GM21576 (cell line): ENCODE results near the gene PCNP.
"Not testable (repeated sequence)": the region's sequence is repeated elsewhere in the genome, so short reads cannot be mapped to it uniquely, and the experiment has no call there.

ENCODE experiments used
- ATAC-seq: cut with Tn5 transposase; IDR thresholded peaks from one replicate; pipeline ENCODE4 v1.9.1; 2021; ENCODE audit warnings: mild to moderate bottlenecking, moderate library complexity; ENCODE audit not compliant: unreplicated experiment

The PCNP gene

DNA sequence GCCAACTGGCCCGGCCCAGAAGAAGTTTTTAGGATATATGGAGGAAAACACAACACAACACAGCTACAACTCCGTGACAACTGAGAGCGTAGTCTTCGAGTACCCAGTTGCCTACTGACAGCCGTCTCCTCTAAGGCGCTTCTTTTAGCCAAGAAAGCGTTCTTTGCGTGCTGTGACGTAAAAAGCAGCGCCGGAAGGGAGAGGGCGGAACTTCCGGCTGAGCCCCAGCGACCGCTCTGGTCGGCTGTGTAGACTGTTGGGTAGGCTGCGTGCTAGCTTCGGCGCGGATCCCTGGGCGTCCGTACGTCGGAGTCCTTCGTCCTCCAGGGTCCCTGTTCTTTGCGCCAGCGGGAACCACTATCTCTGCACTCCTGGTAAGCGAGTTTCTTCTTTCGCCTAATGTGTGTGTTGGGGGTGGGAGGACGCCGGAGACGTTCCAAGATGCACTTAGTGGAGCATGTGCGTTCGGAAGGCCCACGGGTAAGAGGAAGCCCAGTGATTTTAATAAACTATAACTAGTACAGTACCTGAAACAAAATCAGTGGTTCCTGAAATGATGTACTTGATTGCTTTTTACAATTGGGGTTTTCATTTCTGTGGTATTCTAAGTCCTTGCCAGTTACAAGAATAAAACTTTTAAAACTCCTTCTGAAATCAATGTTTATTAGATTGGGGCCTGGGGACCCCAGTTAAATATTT lies 12.2 kb upstream of the PCNP start, which contains the start of gene TRMT10C:
TRMT10C (plus strand) TSS at position 239 of the 699 bp plus-strand sequence. CDS start 2,914 bp downstream, outside the sequence.
- ATAC-seq = peak; percentile 99

- ATAC-seq = no peak
Measured at GRCh38 chr3:101567528-101568317, 6.3 kb upstream of the PCNP start.

GRCh38 chr3:101571028-101571895 lies 2.7 kb upstream of the PCNP start:
- ATAC-seq = no peak

- ATAC-seq = peak; percentile 37
Measured at GRCh38 chr3:101574388-101575112, 570 bp downstream of the PCNP start.

GRCh38 chr3:101577286-101577685 lies 3.3 kb downstream of the PCNP start:
- ATAC-seq = no peak

DNA sequence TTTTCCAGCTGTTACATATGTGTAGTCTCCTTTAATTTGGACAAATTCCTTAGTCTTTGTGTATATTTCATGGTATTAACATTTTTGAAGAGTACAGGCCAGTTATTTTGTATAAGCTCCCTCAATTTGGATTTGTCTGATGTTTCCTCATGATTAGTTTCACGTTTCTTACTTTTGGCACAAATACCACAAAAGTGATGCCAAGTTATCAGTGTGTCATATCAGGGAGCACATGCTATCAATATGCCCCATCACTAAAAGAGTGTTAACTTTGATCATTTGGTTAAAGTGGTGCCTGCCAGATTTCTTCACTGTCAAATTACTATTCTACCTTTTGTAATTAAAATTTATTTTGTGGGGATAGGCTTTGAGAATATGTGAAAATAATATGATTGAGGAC lies 14.6 kb downstream of the PCNP start:
- ATAC-seq = no peak

DNA sequence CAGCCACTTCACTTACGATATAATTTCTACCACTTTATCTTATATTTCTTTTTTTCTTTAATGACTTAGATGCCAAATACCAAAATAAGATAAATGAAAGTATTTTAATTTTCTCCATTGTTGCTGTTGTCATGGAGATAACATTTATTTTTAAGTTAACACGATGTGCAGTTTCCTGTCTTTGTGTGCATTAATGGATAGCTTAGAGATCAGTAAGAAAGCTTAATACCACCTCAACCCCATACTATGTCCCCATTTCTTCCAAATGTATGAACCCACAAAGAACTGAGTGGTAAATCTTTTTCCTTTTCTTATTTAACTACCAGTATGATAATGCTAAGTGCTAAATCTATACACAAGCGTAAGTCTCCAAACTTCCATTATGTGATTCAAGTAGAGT lies 17.1 kb downstream of the PCNP start:
- no peak for ATAC-seq

- ATAC-seq = no peak
Measured at GRCh38 chr3:101602731-101603130, 28.8 kb downstream of the PCNP start.

DNA sequence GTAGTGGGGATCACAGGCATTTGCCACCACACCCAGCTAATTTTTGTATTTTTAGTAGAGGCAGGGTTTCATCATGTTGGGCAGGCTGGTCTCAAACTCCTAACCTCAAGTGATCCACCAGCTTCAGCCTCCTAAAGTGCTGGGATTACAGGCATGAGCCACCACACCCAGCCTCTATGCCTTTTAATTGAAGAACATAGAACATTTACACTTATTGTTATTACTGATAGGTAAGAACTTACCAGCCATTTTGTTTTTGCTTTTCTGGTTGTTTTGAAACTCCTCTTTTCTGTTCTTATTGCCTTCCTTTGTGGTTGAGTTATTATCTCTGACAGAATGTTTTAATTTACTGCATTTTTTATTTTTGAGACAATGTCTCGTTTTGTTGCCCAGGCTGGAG lies 29.2 kb downstream of the PCNP start:
- ATAC-seq = no peak

- not testable (repeated sequence) for ATAC-seq
Measured at GRCh38 chr3:101605398-101605797, 31.4 kb downstream of the PCNP start.

DNA sequence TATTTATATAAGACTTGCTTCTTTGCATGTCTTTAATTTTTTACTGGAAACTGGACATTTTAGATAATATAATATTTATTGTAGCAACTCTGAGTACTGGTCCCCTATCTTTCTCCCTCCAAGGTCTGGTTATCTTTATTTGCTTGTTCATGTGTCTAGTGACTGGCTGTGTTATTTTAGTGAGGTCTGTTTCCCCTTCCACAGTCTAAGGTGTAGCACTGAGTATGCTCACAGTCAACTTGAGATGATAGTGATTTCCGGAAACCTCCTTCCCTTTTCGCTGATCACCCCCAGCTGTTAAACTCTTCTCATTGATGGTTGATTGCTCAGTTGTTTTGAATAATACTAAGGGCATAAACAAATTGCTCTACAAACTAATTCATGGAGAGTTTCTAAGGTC lies 37.0 kb downstream of the PCNP start:
- peak; percentile 79 for ATAC-seq

- ATAC-seq = not testable (repeated sequence)
Measured at GRCh38 chr3:101613014-101613413, 39.0 kb downstream of the PCNP start.

GRCh38 chr3:101615525-101615924 lies 41.5 kb downstream of the PCNP start:
- ATAC-seq = no peak

GRCh38 chr3:101617478-101617877 lies 43.5 kb downstream of the PCNP start:
- ATAC-seq = no peak

DNA sequence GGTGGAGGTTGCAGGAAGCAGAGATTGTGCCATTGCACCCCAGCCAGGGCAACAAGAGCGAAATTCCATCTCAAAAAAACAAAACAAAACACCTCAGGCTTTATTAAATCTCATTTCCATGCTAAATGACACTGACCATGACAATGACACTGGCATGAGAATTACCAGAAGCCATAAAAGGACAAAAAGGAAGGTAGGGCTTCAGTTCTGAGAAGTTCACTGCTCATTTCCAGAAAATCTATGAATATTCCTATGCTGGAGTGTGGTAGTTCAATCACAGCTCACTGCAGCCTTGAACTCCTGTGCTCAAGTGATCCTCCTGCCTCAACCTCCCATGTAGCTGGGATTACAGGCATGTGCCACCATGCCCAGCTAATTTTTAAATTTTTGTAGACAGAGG lies 44.7 kb downstream of the PCNP start:
- ATAC-seq = no peak

GRCh38 chr3:101619734-101620133 lies 45.8 kb downstream of the PCNP start:
- ATAC-seq = no peak

DNA sequence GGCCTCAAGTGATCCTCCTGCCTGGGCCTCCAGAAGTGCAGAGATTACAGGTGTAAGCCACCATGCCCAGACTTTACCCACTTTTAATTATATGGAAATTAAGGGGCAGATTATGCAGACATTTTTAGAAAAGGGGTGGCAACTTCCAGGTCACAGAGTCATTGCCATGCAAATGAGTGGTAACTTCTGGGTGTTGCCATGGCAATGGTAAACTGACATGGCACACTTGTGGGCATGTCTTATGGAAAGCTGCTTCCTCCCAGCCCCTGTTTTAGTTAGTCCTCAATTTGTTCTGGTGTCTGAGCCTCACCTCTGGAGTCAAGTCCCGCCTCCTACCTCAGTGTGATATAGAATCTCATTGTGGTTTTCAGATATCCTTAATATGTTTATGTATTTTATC lies 49.7 kb downstream of the PCNP start:
- no peak for ATAC-seq

- no peak for ATAC-seq
Measured at GRCh38 chr3:101624857-101625256, 50.9 kb downstream of the PCNP start.

GRCh38 chr3:101625879-101626278 lies 51.9 kb downstream of the PCNP start:
- ATAC-seq = no peak

GRCh38 chr3:101629219-101629618 lies 55.2 kb downstream of the PCNP start:
- no peak for ATAC-seq
